HL-60 (cell line): ENCODE measurements around the gene MAD1L1.

Experiments used
- DNase-seq, 2 experiments: peaks; one replicate each; pipeline ENCODE4 v3.0.0-alpha.2; 2010 to 2020; ENCODE audit warnings: low read depth in 1 of 2, low spot score in 1 of 2
- H3K27ac ChIP-seq: fragments of 250-450 bp; sonication (Bioruptor Pico); replicated peaks from 2 replicates; pipeline ENCODE4 v1.5.1; 2020; ENCODE audit warnings: mild to moderate bottlenecking, moderate library complexity
- H3K27me3 ChIP-seq: fragments of 250-450 bp; sonication (Bioruptor Pico); 2 replicates; pipeline ENCODE4 v1.5.1; 2021; ENCODE audit warnings: mild to moderate bottlenecking, moderate library complexity; ENCODE audit not compliant: insufficient read depth, poor library complexity, severe bottlenecking
- H3K4me3 ChIP-seq: replicated peaks from 2 replicates; pipeline ENCODE4 v1.5.1; 2011; ENCODE audit warnings: mild to moderate bottlenecking, control low read depth, low read length; ENCODE audit not compliant: insufficient read depth
- CTCF ChIP-seq: IDR thresholded peaks from one replicate; pipeline ENCODE4 v1.5.1; 2011; ENCODE audit warnings: low read length, control low read depth, inconsistent platforms; ENCODE audit not compliant: insufficient read depth
- GABPA ChIP-seq: IDR thresholded peaks from 2 replicates; pipeline ENCODE4 v1.6.1; 2012; ENCODE audit warnings: low read depth
- POLR2AphosphoS5 ChIP-seq: IDR thresholded peaks from 2 replicates; pipeline ENCODE4 v1.6.1; 2012; ENCODE audit warnings: low read depth
- REST ChIP-seq: IDR thresholded peaks from 2 replicates; pipeline ENCODE4 v1.6.1; 2012; ENCODE audit warnings: low read depth; ENCODE audit not compliant: insufficient replicate concordance
- SPI1 ChIP-seq: IDR thresholded peaks from 2 replicates; pipeline ENCODE4 v1.6.1; 2012; ENCODE audit warnings: low read depth, mild to moderate bottlenecking, borderline replicate concordance

The MAD1L1 gene

GRCh38 chr7:2110610-2111396 is 121.9 kb downstream of the MAD1L1 start:
- H3K4me3 ChIP-seq = no peak overlapping the region
- H3K27ac ChIP-seq = no peak overlapping the region
- DNase-seq = no peak

GRCh38 chr7:2109936-2110609 is 122.7 kb downstream of the MAD1L1 start:
- H3K4me3 ChIP-seq = no peak overlapping the region
- TF ChIP-seq GABPA (no peak), POLR2AphosphoS5 (no peak), SPI1 (no peak), REST (no peak), CTCF (no peak)
- H3K27me3 ChIP-seq = no peaks in the 10 kb centered on the region
- peak in 1 of 2 experiments; percentile 68 for DNase-seq
- no peak overlapping the region for H3K27ac ChIP-seq

More at GRCh38 chr7:2110610-2111396, 121.9 kb downstream of the MAD1L1 start:
- no peaks in the 10 kb centered on the region for H3K27me3 ChIP-seq
- no peak for TF ChIP-seq POLR2AphosphoS5
- TF ChIP-seq CTCF = no peak
- no peak for TF ChIP-seq SPI1
- no peak for TF ChIP-seq GABPA
- TF ChIP-seq REST = no peak

- Histone ChIP-seq H3K27ac (no peak overlapping the region), H3K27me3 (no peaks in the 10 kb centered on the region), H3K4me3 (no peak overlapping the region)
- no peak for DNase-seq
- TF ChIP-seq REST = no peak
- no peak for TF ChIP-seq SPI1
- TF ChIP-seq POLR2AphosphoS5 = no peak
- TF ChIP-seq GABPA = no peak
- no peak for TF ChIP-seq CTCF
Measured at GRCh38 chr7:2109251-2109872, 123.4 kb downstream of the MAD1L1 start.
